Brain microvascular endothelial cell (primary cell): ENCODE results near the gene LGALS16.
"Not testable (repeated sequence)": the region's sequence is repeated elsewhere in the genome, so short reads cannot be mapped to it uniquely, and the experiment has no call there.

Experiments
- DNase-seq: peaks from one replicate; pipeline ENCODE4 v3.0.0-alpha.2; 2020
- H3K27ac ChIP-seq: fragments of 250-450 bp; sonication (Bioruptor Pico); 2 replicates; pipeline ENCODE4 v1.5.1; 2020; ENCODE audit warnings: mild to moderate bottlenecking, moderate library complexity
- H3K27me3 ChIP-seq: fragments of 250-450 bp; sonication (Bioruptor Pico); replicated peaks from 2 replicates; pipeline ENCODE4 v1.5.1; 2020; ENCODE audit warnings: mild to moderate bottlenecking
- H3K36me3 ChIP-seq: fragments of 250-450 bp; sonication (Bioruptor Pico); replicated peaks from 2 replicates; pipeline ENCODE4 v1.5.1; 2020; ENCODE audit warnings: mild to moderate bottlenecking
- H3K4me3 ChIP-seq: 2 replicates; pipeline ENCODE4 v1.5.1; 2011; ENCODE audit warnings: low read depth, mild to moderate bottlenecking, control low read depth, low read length, moderate library complexity
- CTCF ChIP-seq: IDR thresholded peaks from 2 replicates; pipeline ENCODE4 v1.5.1; 2011; ENCODE audit warnings: low read depth, mild to moderate bottlenecking, moderate library complexity, low read length, control low read depth, inconsistent platforms; ENCODE audit errors: missing control alignments
- in situ Hi-C: cut with HindIII; loops from 2 replicates; pipeline ENCODE4 v1.10.0; 2017; ENCODE audit warnings: low sequenced_read_pairs, low pct_ligation_motif_present

LGALS16 gene

GRCh38 chr19:39671739-39672363 lies 16.1 kb downstream of the LGALS16 start:
- peak; percentile 48 for DNase-seq
- in situ Hi-C loops = no loop called here
- H3K27me3 ChIP-seq = no peaks in the 10 kb centered on the region
- no peak overlapping the region for H3K4me3 ChIP-seq
- H3K27ac ChIP-seq = no peak overlapping the region
- H3K36me3 ChIP-seq = no peaks in the 10 kb centered on the region
- peak; percentile 64 for TF ChIP-seq CTCF

GRCh38 chr19:39672473-39672872 lies 16.8 kb downstream of the LGALS16 start:
- no peak for DNase-seq
- no peak for TF ChIP-seq CTCF
- Histone ChIP-seq H3K36me3 (no peaks in the 10 kb centered on the region), H3K27me3 (no peaks in the 10 kb centered on the region), H3K4me3 (no peak overlapping the region), H3K27ac (no peak overlapping the region)
- in situ Hi-C loops = no loop called here

- H3K36me3 ChIP-seq, DNase-seq, H3K4me3 ChIP-seq, in situ Hi-C loops, H3K27ac ChIP-seq, H3K27me3 ChIP-seq: not testable (repeated sequence)
Observed at GRCh38 chr19:39673862-39674261, 18.1 kb downstream of the LGALS16 start.

GRCh38 chr19:39676004-39676403 lies 20.3 kb downstream of the LGALS16 start:
- no peak for TF ChIP-seq CTCF
- in situ Hi-C loops = no loop called here
- Histone ChIP-seq H3K36me3 (no peaks in the 10 kb centered on the region), H3K4me3 (no peak overlapping the region), H3K27ac (no peak overlapping the region), H3K27me3 (no peaks in the 10 kb centered on the region)
- DNase-seq = no peak

- Histone ChIP-seq H3K27ac (no peak overlapping the region), H3K36me3 (no peaks in the 10 kb centered on the region), H3K27me3 (no peaks in the 10 kb centered on the region), H3K4me3 (no peak overlapping the region)
- no peak for TF ChIP-seq CTCF
- no peak for DNase-seq
- in situ Hi-C loops = no loop called here
Observed at GRCh38 chr19:39677961-39678889, 22.5 kb downstream of the LGALS16 start.

GRCh38 chr19:39679056-39679790 lies 23.5 kb downstream of the LGALS16 start:
- DNase-seq = no peak
- in situ Hi-C loops = no loop called here
- TF ChIP-seq CTCF = no peak
- Histone ChIP-seq H3K27ac (no peak overlapping the region), H3K27me3 (no peaks in the 10 kb centered on the region), H3K4me3 (no peak overlapping the region), H3K36me3 (no peaks in the 10 kb centered on the region)
